Measurements from ENCODE around the gene F8.

GRCh38 chrX:154918060-154918483 lies 104.5 kb downstream of the F8 start:
- TF ChIP-seq, protein P1, sequence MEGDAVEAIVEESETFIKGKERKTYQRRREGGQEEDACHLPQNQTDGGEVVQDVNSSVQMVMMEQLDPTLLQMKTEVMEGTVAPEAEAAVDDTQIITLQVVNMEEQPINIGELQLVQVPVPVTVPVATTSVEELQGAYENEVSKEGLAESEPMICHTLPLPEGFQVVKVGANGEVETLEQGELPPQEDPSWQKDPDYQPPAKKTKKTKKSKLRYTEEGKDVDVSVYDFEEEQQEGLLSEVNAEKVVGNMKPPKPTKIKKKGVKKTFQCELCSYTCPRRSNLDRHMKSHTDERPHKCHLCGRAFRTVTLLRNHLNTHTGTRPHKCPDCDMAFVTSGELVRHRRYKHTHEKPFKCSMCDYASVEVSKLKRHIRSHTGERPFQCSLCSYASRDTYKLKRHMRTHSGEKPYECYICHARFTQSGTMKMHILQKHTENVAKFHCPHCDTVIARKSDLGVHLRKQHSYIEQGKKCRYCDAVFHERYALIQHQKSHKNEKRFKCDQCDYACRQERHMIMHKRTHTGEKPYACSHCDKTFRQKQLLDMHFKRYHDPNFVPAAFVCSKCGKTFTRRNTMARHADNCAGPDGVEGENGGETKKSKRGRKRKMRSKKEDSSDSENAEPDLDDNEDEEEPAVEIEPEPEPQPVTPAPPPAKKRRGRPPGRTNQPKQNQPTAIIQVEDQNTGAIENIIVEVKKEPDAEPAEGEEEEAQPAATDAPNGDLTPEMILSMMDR (conservative IDR thresholded peaks at IDR 0.05): peak; percentile 75
- no peak for TF ChIP-seq EZH2 (IDR thresholded peaks at IDR 0.05; ENCODE audit: low read depth)
